Activated naive CD8-positive, alpha-beta T cell treated with anti-CD3 and anti-CD28 coated beads for 36 hours (primary cell): ENCODE results near the gene CLPTM1L. TPM values are rescaled to one million over a fixed set of nuclear protein-coding genes. Genes with fewer than 3 reads are reported as not detected.
A peak's percentile ranks its signal among the peaks of the same experiment; 100 is the strongest.
"Not testable (repeated sequence)": the region's sequence is repeated elsewhere in the genome, so short reads cannot be mapped to it uniquely, and the experiment has no call there.

Experiments
- DNase-seq: peaks from one replicate; pipeline ENCODE4 v3.0.0; 2021
- H3K27ac Mint-ChIP-seq: one replicate; pipeline ENCODE4 v1.8.0; 2022; ENCODE audit warnings: mild to moderate bottlenecking, moderate library complexity, mixed read lengths
- H3K27me3 Mint-ChIP-seq: one replicate; pipeline ENCODE4 v1.8.0; 2022; ENCODE audit warnings: mild to moderate bottlenecking, mixed read lengths
- H3K36me3 Mint-ChIP-seq: one replicate; pipeline ENCODE4 v1.8.0; 2021; ENCODE audit warnings: mild to moderate bottlenecking, mixed read lengths
- H3K4me1 Mint-ChIP-seq: one replicate; pipeline ENCODE4 v1.8.0; 2021; ENCODE audit warnings: mixed read lengths
- H3K4me3 Mint-ChIP-seq: one replicate; pipeline ENCODE4 v1.8.0; 2022; ENCODE audit warnings: mild to moderate bottlenecking, moderate library complexity, mixed read lengths
- H3K9me3 Mint-ChIP-seq: one replicate; pipeline ENCODE4 v1.8.0; 2022; ENCODE audit warnings: mixed read lengths
- total RNA-seq, 2 experiments: library from RNA; stranded (reverse); gene quantifications; one replicate each; pipeline ENCODE4 v1.2.3, GENCODE V29; 2021

The CLPTM1L gene
- total RNA-seq, 2 experiments from 2014 or later: 90.0 to 91.6 TPM

DNA sequence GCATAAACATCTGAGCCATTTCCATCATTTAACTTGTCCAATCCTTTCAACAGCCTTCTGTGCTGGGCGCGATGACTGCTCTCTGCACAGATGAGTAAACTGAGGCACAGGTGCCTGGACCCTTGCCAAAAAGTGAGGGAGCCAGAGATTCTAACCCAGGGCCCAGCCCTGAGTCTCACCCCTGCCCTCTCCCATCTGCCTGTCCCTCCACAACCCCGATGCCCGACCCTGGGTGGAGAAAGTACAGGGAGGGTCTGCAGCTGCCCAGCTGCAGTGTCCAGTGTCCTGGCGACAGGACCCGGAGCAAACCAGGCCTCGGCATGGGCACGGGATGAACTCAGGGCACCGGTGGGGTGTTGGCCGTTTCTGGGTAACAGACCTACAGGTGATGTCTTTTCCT is 39.6 kb upstream of the CLPTM1L start:
- no peak overlapping the region for H3K27ac Mint-ChIP-seq
- H3K36me3 Mint-ChIP-seq: no peaks in the 10 kb centered on the region
- H3K4me1 Mint-ChIP-seq: peaks cover 14% of the 10 kb centered on the region
- H3K27me3 Mint-ChIP-seq: no peaks in the 10 kb centered on the region
- H3K9me3 Mint-ChIP-seq: no peaks in the 10 kb centered on the region
- DNase-seq: no peak
- H3K4me3 Mint-ChIP-seq: no peak overlapping the region

DNA sequence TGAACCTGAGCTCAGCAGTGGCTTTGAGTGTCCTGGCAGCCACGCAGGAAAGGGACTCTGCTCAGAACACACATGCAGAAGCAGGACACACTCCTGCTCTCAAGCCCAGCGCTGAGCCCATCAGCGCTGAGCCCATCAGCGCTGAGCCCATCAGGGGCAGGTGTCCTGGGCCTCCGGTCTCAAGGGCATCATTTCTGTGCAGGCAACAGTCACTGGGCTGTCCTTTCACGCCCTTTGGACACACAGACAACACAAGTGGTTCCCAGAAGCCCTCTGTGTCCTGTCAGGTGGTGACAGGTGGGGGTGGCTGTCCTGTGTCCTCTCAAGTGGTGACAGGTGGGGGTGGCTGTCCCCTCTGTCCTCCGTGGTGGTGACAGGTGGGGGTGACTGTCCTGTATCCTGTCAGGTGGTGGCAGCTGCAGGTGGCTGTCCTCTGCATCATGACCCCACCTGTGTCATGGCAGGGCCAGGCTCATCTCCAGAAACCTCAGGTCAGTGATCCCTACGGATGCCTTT is 39.0 kb upstream of the CLPTM1L start:
- DNase-seq: no peak
- Mint-ChIP-seq H3K27ac (no peak overlapping the region), H3K9me3 (no peaks in the 10 kb centered on the region), H3K4me1 (peaks cover 14% of the 10 kb centered on the region), H3K27me3 (no peaks in the 10 kb centered on the region), H3K4me3 (no peak overlapping the region), H3K36me3 (no peaks in the 10 kb centered on the region)

DNA sequence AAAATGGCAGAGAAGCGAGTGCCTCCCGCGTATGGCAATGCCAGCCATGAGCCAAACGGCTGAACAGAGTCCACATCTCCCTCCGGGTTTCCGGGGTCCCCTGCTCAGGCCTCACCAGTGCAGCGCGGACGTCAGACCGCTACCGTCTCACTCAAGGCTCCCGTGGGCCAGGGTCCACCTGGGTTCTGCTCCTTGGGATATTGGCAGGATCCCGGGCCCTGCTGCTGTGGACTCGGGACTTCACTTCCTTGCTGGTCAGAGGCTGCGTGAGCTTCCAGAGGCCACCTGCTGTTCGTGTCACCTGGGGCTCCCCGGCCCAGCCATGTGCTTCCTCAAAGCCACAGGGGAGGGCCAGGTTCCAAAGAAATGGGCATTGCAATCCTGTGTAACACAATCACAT is 38.4 kb upstream of the CLPTM1L start:
- no peak for DNase-seq
- no peaks in the 10 kb centered on the region for H3K27me3 Mint-ChIP-seq
- H3K27ac Mint-ChIP-seq: no peak overlapping the region
- no peaks in the 10 kb centered on the region for H3K36me3 Mint-ChIP-seq
- no peak overlapping the region for H3K4me3 Mint-ChIP-seq
- no peaks in the 10 kb centered on the region for H3K9me3 Mint-ChIP-seq
- H3K4me1 Mint-ChIP-seq: peaks cover 14% of the 10 kb centered on the region

DNA sequence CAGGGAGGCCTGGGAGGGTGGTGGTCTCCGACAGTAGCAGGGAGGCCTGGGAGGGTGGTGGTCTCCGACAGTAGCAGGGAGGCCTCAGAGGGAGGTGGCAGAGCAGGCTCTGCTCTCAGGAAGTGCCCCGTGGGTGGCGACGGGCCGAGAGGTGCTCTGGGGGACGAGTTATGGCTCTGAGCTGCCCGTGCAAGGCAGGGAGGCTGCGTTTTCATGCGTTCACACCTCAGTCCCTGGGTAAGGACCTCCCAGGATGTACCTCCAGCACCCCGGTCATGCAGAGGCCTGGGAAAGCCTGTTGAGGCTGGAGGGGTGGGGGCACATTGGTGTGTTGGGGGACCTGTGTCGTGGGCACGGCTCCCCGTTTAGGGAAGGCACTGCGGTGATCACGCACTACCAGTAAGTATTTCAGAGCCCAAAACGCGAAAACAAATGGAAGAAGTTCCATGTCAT is 37.4 kb upstream of the CLPTM1L start:
- Mint-ChIP-seq H3K27ac (no peak overlapping the region), H3K9me3 (no peaks in the 10 kb centered on the region), H3K4me1 (peaks cover 12% of the 10 kb centered on the region), H3K4me3 (no peak overlapping the region), H3K27me3 (no peaks in the 10 kb centered on the region), H3K36me3 (no peaks in the 10 kb centered on the region)
- no peak for DNase-seq

DNA sequence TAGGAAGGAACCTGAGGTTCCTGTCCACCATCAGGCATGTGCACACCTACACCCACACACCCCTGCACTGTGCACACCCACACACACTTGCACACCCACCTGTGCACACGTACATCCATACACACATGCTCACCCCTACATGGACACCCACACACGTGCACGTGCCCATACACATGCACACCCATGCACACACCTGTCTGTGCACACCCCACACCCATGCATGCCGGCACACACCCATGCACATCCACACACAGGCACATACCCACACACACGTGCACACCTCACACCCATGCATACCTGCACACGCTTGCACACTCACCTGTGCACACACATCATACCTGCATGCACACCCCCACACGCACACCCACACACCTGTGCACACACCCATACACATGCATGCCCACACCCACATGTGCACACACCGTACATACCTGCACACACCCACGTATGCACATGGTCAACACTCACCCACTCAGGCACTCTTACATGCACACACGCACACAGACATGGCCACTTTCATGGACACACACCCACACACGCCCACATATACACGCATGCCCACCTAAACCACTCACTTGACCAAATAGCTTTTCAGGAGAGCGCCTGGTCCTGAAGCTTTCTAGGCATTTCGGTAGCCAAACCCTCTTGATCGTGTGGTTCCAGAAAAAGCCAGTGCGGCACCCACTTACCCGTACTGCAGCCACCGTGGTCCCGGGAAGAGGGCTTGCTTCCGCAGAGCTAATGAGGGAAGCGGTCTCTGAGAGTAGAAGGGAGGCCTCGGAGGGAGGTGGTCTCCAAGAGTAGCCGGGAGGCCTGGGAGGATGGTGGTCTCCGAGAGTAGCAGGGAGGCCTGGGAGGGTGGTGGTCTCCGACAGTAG is 36.7 kb upstream of the CLPTM1L start:
- H3K4me3 Mint-ChIP-seq: no peak overlapping the region
- H3K27ac Mint-ChIP-seq: no peak overlapping the region
- peaks cover 8% of the 10 kb centered on the region for H3K4me1 Mint-ChIP-seq
- DNase-seq: no peak
- no peaks in the 10 kb centered on the region for H3K27me3 Mint-ChIP-seq
- no peaks in the 10 kb centered on the region for H3K9me3 Mint-ChIP-seq
- no peaks in the 10 kb centered on the region for H3K36me3 Mint-ChIP-seq

DNA sequence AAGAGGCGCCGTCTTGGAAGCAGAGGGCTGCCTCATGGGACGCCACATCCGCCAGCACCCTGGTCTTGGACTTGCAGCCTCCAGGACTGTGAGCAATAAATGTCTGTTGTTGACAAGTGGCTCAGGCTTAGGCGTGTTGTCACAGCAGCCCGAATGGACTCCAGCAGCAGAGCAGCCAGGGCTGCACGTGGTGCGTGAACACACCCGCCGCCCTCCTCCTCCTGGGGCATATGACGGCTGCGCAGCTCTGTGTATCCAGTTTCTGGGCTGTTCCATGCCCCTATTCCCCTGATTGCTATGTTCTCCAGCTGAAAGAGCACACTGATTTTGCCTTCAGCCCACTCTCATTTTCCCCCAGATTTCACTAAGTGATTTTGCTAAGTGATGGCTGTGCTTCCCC is 36.0 kb upstream of the CLPTM1L start:
- DNase-seq: no peak
- Mint-ChIP-seq H3K9me3 (no peaks in the 10 kb centered on the region), H3K36me3 (no peaks in the 10 kb centered on the region), H3K4me1 (peaks cover 7% of the 10 kb centered on the region), H3K27me3 (no peaks in the 10 kb centered on the region), H3K27ac (no peak overlapping the region), H3K4me3 (no peak overlapping the region)

DNA sequence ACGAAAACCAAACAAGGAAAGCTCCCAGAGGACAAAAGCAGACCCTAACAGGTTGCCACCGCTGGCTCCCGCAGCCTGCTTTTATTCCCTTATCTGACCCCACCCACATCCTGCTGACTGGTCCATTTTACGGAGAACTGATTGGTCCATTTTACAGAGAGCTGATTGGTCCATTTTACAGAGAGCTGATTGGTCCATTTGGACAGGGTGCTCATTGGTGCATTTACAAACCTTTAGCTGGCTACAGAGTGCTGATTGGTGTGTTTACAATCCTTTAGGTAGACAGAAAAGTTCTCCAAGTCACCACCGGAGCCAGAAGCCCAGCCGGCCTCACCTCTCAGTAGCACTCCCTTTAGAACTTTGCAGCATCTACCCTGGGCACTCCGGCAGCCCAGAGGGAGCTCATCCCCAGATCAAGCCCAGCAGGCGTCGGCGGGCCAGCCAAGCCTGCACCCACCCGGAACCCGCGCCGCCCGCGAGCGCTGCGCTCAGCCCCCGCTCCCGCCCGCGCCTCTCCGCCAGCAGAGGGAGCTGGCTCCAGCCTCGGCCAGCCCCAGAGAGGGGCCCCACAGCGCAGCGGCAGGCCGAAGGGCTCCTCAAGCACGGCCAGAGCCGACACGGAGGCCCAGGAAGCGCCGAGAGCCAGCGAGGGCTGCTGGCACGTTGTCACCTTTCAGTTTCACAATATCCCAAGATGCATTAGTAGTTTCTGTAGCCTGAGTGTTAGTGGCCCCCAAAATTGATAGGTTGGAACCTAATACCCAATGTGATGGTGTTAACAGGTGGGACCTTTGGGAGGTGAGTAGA is 35.3 kb upstream of the CLPTM1L start:
- no peaks in the 10 kb centered on the region for H3K27me3 Mint-ChIP-seq
- H3K4me3 Mint-ChIP-seq: peak overlapping the region; percentile 68
- H3K27ac Mint-ChIP-seq: peak overlapping the region; percentile 67
- DNase-seq: peak; percentile 72
- H3K4me1 Mint-ChIP-seq: peaks cover 2% of the 10 kb centered on the region
- no peaks in the 10 kb centered on the region for H3K9me3 Mint-ChIP-seq
- H3K36me3 Mint-ChIP-seq: no peaks in the 10 kb centered on the region

DNA sequence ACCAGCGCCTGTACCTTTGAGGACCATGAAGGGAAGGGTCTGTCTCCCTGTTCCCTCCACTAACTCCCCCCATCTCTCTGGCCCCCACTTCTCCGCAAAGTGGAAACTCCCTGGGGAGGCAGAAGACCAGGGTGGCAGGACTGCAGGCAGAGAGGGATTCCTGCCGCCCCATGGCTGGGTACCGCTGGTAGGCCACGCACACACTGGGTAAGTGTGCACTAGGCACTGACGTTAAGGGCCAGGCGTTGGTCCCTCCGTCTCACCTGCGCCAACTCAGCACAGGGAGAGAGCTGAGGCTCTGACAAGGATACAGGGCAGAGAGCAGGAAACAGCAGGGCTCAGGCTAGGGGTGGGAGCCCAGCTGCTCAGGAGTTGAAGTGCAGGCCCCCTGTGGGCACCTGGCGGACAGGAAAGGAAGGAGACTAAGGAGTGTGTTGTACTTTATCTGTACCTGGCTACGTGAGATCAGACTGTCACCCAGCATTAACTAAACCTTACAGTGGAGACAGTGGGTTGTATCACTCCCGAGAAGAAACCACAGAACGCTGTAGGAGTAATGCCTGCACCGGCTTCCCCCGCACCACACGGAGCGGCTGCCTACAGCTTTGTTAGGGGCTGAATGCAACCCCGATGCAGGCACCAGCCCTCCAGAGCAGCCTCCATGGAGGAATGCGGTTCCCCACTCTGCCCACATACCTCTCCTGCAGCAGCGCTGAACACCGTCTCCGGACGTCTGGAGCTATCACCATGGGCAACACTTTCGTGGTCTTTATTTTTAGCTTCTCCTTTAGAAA is 34.2 kb upstream of the CLPTM1L start:
- H3K36me3 Mint-ChIP-seq: no peaks in the 10 kb centered on the region
- no peak overlapping the region for H3K4me3 Mint-ChIP-seq
- H3K27ac Mint-ChIP-seq: no peak overlapping the region
- H3K4me1 Mint-ChIP-seq: peaks cover 1% of the 10 kb centered on the region
- no peak for DNase-seq
- no peaks in the 10 kb centered on the region for H3K27me3 Mint-ChIP-seq
- H3K9me3 Mint-ChIP-seq: no peaks in the 10 kb centered on the region

DNA sequence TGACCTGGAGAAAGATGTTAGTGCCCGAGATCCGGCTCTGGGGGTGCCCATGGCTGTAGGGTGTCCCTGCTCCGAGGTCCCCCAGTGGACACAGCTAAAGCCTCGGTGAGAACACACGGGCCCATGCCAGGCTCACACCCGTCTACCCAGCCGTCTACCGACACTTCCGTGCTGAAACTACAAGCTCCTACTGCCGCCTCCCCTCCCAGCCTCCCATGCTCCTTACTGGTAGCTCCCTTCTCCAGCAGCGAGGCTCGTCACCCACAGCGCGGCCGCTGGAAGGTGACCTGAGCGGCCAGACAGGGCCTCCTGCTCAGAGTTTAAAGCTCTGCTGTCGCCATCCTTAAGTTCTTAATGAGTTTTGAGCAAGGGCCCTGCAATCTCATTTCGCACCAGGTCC is 33.2 kb upstream of the CLPTM1L start:
- Mint-ChIP-seq H3K4me1 (peaks cover 1% of the 10 kb centered on the region), H3K4me3 (no peak overlapping the region), H3K36me3 (no peaks in the 10 kb centered on the region), H3K27ac (no peak overlapping the region), H3K27me3 (no peaks in the 10 kb centered on the region), H3K9me3 (no peaks in the 10 kb centered on the region)
- DNase-seq: no peak

DNA sequence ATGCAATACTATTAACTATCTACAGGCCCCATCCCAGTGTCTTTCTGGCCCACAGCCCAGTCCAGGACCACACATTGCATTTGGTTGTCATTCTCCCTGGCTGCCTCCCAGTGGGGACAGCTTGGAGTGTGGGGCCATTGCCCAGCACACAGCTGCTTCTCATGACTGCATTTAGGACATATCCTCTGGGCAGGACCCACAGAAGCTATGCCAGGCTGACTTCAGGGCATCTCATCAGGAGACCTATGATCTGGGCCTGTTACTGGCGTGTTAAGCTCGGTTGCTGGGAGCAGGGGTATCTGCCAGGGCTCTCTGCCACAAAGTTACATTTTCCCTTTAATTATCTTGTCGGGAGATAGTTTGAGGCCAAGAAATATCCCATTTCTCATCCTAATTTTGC is 32.1 kb upstream of the CLPTM1L start:
- Mint-ChIP-seq H3K4me1 (peaks cover 1% of the 10 kb centered on the region), H3K9me3 (no peaks in the 10 kb centered on the region), H3K4me3 (no peak overlapping the region), H3K27me3 (no peaks in the 10 kb centered on the region), H3K27ac (no peak overlapping the region), H3K36me3 (no peaks in the 10 kb centered on the region)
- no peak for DNase-seq

DNA sequence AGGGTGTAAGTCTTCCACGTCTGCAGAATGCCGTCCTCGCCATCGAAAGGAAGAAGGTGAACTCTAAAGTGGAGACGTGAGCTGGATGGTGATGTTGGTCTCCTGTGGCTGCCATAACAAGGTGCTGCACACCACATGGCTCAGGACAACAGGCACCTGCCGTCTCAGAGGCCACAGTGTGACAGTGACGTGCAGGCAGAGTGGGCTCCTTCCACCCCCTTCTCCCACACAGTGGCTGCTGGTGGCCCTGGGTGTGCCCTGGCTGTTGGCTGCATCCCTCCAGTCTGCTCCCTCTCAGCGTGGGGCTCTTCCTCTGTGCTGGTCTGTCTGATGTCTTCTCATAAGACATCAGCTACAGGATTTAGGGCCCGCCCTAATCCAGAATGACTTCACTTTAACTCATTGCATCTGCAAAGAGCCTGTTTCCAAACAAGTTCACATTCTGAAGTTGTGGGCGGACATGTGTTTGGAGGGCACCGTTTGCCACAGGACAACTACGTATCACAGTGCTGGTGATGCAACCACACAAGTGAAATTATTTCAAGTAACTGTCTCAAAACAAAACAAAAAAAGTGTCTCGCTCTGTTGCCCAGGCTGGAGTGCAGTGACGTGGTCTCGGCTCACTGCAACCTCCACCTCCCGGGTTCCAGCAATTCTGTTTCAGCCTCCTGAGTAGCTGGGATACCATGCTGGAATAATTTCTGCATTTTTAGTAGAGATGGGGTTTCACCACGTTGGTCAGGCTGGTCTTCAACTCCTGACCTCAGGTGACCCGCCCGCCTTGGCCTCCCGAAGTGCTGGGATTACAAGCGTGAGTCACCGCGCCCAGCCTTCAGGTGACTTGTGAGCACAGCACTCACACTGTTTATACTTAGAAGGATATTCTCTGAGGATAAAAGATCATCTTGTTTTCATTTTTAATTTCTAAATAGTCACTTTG is 31.2 kb upstream of the CLPTM1L start:
- no peak for DNase-seq
- Mint-ChIP-seq H3K27ac (no peak overlapping the region), H3K36me3 (no peaks in the 10 kb centered on the region), H3K4me1 (peaks cover 1% of the 10 kb centered on the region), H3K27me3 (no peaks in the 10 kb centered on the region), H3K4me3 (no peak overlapping the region), H3K9me3 (no peaks in the 10 kb centered on the region)

DNA sequence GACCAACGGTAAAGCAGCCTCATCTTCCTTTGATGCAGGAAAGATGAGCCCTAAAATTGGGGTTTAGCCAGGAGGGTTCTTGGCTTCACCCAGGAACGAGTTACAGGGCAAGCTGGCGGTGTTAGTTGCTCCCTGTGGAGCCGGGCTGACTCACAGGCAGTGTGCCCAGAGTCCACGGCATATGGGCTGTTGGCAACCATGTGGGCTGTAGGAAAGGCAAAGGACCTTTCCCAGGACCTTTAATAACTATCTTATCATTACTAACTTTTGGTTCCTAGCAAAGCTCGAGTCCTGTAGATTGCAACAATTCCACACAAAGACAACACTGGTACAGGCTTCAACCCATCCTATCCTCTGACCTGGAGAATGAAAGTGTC is 29.8 kb upstream of the CLPTM1L start:
- Mint-ChIP-seq H3K9me3 (no peaks in the 10 kb centered on the region), H3K4me1 (no peaks in the 10 kb centered on the region), H3K27ac (no peak overlapping the region), H3K4me3 (no peak overlapping the region), H3K36me3 (no peaks in the 10 kb centered on the region), H3K27me3 (no peaks in the 10 kb centered on the region)
- DNase-seq: no peak

DNA sequence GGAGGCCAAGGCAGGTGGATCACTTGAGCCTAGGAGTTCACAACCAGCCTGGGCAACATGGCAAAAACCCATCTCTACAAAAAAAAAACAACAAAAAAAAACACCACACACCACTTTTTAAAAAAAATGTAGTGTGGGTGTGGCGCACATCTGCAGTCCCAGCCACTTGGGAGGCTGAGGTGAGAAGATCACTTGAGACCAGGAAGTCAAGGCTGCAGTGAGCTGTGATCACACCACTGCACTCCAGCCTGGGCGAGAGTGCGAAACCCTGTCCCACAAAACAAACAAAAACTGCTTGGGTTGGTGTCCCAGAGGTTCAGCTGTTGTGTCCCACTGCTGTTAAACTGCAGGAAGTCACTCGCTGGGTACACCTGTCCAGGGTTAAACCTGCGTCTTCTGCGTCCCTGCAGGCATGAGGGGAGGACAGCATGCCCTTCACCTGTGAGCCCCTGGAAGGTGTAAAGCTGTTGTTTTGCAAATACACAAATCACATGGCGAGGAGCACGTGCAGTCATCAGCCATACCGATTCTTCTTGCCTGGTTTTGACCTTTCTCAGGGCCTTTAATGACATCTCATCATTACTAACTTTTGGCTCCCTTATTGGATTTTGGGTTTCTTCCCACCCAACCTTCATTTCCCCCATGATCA is 29.3 kb upstream of the CLPTM1L start:
- no peaks in the 10 kb centered on the region for H3K27me3 Mint-ChIP-seq
- no peak overlapping the region for H3K27ac Mint-ChIP-seq
- no peak for DNase-seq
- no peaks in the 10 kb centered on the region for H3K36me3 Mint-ChIP-seq
- no peaks in the 10 kb centered on the region for H3K4me1 Mint-ChIP-seq
- H3K4me3 Mint-ChIP-seq: no peak overlapping the region
- no peaks in the 10 kb centered on the region for H3K9me3 Mint-ChIP-seq

DNA sequence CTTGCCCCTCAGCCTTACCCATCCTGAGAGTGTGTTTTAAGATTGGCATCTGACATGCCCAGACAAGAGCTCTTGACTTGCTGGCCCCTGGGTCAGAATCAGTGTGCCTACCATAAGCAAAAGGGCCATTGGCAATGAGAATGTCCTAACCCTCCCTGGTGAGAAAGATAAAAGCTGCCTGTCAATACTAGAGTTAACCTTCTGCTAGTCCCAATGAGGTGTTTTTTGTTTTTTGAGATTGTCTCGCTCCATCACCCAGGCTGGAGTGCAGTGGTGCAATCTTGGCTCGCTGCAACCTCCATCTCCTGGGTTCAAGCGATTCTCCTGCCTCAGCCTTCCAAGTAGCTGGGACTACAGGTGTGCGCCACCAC is 27.1 kb upstream of the CLPTM1L start:
- H3K27ac Mint-ChIP-seq, H3K4me3 Mint-ChIP-seq, DNase-seq, H3K4me1 Mint-ChIP-seq, H3K36me3 Mint-ChIP-seq, H3K9me3 Mint-ChIP-seq, H3K27me3 Mint-ChIP-seq: not testable (repeated sequence)
